Measurements from ENCODE around the gene PASK. TPM values are rescaled to one million over a fixed set of nuclear protein-coding genes. Genes with fewer than 3 reads are reported as not detected.

The PASK gene
- total RNA-seq, 1 donor from 2014 or later = 64.2 TPM

GRCh38 chr2:241103176-241103595, 46.1 kb downstream of the PASK start:
- peaks cover 3% of the 10 kb centered on the region for H3K36me3 Mint-ChIP-seq (ENCODE audit: low read depth)
- peaks cover 24% of the 10 kb centered on the region for H3K4me1 Mint-ChIP-seq
- peak overlapping the region; percentile 98 for H3K27ac Mint-ChIP-seq (ENCODE audit: unreplicated experiment)
- no peak for DNase-seq (ENCODE audit: low read depth, low spot score)
- no peaks in the 10 kb centered on the region for H3K9me3 Mint-ChIP-seq
- H3K4me3 Mint-ChIP-seq = peak overlapping the region; percentile 99
- TF ChIP-seq, protein P1, sequence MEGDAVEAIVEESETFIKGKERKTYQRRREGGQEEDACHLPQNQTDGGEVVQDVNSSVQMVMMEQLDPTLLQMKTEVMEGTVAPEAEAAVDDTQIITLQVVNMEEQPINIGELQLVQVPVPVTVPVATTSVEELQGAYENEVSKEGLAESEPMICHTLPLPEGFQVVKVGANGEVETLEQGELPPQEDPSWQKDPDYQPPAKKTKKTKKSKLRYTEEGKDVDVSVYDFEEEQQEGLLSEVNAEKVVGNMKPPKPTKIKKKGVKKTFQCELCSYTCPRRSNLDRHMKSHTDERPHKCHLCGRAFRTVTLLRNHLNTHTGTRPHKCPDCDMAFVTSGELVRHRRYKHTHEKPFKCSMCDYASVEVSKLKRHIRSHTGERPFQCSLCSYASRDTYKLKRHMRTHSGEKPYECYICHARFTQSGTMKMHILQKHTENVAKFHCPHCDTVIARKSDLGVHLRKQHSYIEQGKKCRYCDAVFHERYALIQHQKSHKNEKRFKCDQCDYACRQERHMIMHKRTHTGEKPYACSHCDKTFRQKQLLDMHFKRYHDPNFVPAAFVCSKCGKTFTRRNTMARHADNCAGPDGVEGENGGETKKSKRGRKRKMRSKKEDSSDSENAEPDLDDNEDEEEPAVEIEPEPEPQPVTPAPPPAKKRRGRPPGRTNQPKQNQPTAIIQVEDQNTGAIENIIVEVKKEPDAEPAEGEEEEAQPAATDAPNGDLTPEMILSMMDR (conservative IDR thresholded peaks at IDR 0.05) = no peak
- H3K27me3 Mint-ChIP-seq (ENCODE audit: low read depth) = no peaks in the 10 kb centered on the region

- H3K36me3 Mint-ChIP-seq (ENCODE audit: low read depth) = peaks cover 3% of the 10 kb centered on the region
- DNase-seq (ENCODE audit: low read depth, low spot score) = peak; percentile 76
- peak within 1 kb of the TSS; percentile 99 for H3K4me3 Mint-ChIP-seq
- peak within 1 kb of the TSS; percentile 98 for H3K27ac Mint-ChIP-seq (ENCODE audit: unreplicated experiment)
- TF ChIP-seq, protein P1 (conservative IDR thresholded peaks at IDR 0.05) = no peak
- H3K27me3 Mint-ChIP-seq (ENCODE audit: low read depth) = no peaks in the 10 kb centered on the region
- no peaks in the 10 kb centered on the region for H3K9me3 Mint-ChIP-seq
- peaks cover 24% of the 10 kb centered on the region for H3K4me1 Mint-ChIP-seq
Observed at GRCh38 chr2:241102239-241102803, 47.0 kb downstream of the PASK start, which contains the start of gene MTERF4. Gene MTERF4, minus strand, starts transcription at chr2:241102287. Its CDS starts 14 bp downstream, at chr2:241102273.

- peaks cover 7% of the 10 kb centered on the region for H3K36me3 Mint-ChIP-seq (ENCODE audit: low read depth)
Observed at GRCh38 chr2:241099246-241099645, 50.0 kb downstream of the PASK start.

GRCh38 chr2:241096979-241097378, 52.3 kb downstream of the PASK start:
- DNase-seq (ENCODE audit: low read depth, low spot score) = no peak
- peaks cover 7% of the 10 kb centered on the region for H3K36me3 Mint-ChIP-seq (ENCODE audit: low read depth)
- no peak overlapping the region for H3K27ac Mint-ChIP-seq (ENCODE audit: unreplicated experiment)
- peaks cover 15% of the 10 kb centered on the region for H3K4me1 Mint-ChIP-seq
- no peaks in the 10 kb centered on the region for H3K9me3 Mint-ChIP-seq
- TF ChIP-seq, protein P1 (conservative IDR thresholded peaks at IDR 0.05) = no peak
- H3K4me3 Mint-ChIP-seq = no peak overlapping the region
- H3K27me3 Mint-ChIP-seq (ENCODE audit: low read depth) = no peaks in the 10 kb centered on the region

More at GRCh38 chr2:241099246-241099645, 50.0 kb downstream of the PASK start:
- Mint-ChIP-seq H3K9me3 (no peaks in the 10 kb centered on the region), H3K27me3 (ENCODE audit: low read depth) (no peaks in the 10 kb centered on the region), H3K4me3 (peak overlapping the region; percentile 54), H3K4me1 (peaks cover 24% of the 10 kb centered on the region), H3K27ac (ENCODE audit: unreplicated experiment) (no peak overlapping the region)
- no peak for DNase-seq (ENCODE audit: low read depth, low spot score)
- TF ChIP-seq, protein P1 (conservative IDR thresholded peaks at IDR 0.05) = no peak

DNA sequence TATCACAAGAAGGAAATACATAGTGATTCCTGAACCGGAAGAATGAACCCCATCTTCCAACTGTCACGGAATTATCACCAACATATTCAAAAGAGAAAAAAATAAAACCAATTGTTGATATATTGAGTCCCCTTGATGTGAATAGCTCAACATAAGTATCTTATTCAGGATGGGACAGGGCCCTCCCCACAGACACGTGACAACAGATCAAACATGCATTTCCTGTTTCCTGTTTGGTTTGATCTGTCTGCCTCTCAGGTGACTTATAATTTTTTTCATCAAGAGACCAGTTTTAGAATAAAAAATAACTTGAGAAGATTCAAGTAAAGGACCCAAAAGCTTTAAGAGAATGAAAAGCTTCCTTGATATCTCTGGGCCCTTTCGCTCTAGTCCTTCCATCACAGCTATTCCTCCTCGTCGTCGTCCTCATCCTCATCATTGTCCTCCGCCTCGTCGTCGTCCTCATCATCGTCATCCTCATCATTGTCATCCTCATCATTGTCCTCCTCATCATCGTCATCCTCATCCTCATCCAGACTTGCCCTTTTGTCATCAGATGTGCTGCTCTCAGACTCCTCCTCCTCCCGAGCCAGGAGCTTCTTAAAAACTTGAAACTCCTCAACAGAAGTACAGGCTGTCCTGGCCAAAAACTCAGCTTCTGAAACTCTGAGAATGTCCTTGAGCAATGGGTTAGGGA, 53.5 kb downstream of the PASK start:
- Mint-ChIP-seq H3K27me3 (ENCODE audit: low read depth) (no peaks in the 10 kb centered on the region), H3K27ac (ENCODE audit: unreplicated experiment) (no peak overlapping the region), H3K4me1 (peaks cover 6% of the 10 kb centered on the region), H3K4me3 (no peak overlapping the region), H3K9me3 (no peaks in the 10 kb centered on the region), H3K36me3 (ENCODE audit: low read depth) (peaks cover 7% of the 10 kb centered on the region)
- DNase-seq (ENCODE audit: low read depth, low spot score) = no peak
- TF ChIP-seq, protein P1 (conservative IDR thresholded peaks at IDR 0.05) = no peak
